ENCODE data around the gene ADCY6.
"Not testable (repeated sequence)": the region's sequence is repeated elsewhere in the genome, so short reads cannot be mapped to it uniquely, and the experiment has no call there.

- not testable (repeated sequence) for TF ChIP-seq CTCF (conservative IDR thresholded peaks at IDR 0.05); EZH2 (IDR thresholded peaks at IDR 0.05; ENCODE audit: low read depth)
Measured at GRCh38 chr12:48720737-48721136, 68.2 kb downstream of the ADCY6 start.
